Heart right ventricle (tissue), 16 donors: Measurements from ENCODE around the gene KCNQ1. TPM values are rescaled to one million over a fixed set of nuclear protein-coding genes. Genes with fewer than 3 reads are reported as not detected.

Experiments
- ATAC-seq, 8 donors: fragments of 200-7000 bp; cut with Tn5 transposase; one replicate each; pipeline ENCODE4 v1.9.1; 2020; ENCODE audit warnings: mild to moderate bottlenecking in 8 of 8, moderate library complexity in 8 of 8, moderate number of reproducible peaks in 1 of 8
- DNase-seq, 2 donors: peaks; one replicate each; pipeline ENCODE4 v3.0.0-alpha.2; 2020
- H3K27ac ChIP-seq, 10 donors: fragments of 200-600 bp; sonication (generic) in 2 of 10; one replicate each; pipeline versions ENCODE4 v1.5.0 to v1.8.0; 2020 to 2022; ENCODE audit warnings: mild to moderate bottlenecking in 3 of 10
- H3K27me3 ChIP-seq, 7 donors: fragments of 200-600 bp; one replicate each; pipeline ENCODE4 v1.8.0; 2021 to 2022; ENCODE audit warnings: mild to moderate bottlenecking in 2 of 7
- H3K36me3 ChIP-seq, 9 donors: fragments of 200-600 bp; sonication (generic) in 1 of 9; one replicate each; pipeline versions ENCODE4 v1.5.0 to v1.8.0; 2020 to 2022; ENCODE audit warnings: mild to moderate bottlenecking in 2 of 9
- H3K4me1 ChIP-seq, 9 donors: fragments of 200-600 bp; sonication (generic) in 1 of 9; one replicate each; pipeline versions ENCODE4 v1.5.0 to v1.8.0; 2020 to 2022; ENCODE audit warnings: mild to moderate bottlenecking in 4 of 9
- H3K4me3 ChIP-seq, 10 donors: fragments of 200-600 bp; sonication (generic) in 2 of 10; one replicate each; pipeline versions ENCODE4 v1.5.0 to v1.8.0; 2020 to 2022; ENCODE audit warnings: mild to moderate bottlenecking in 7 of 10, moderate library complexity in 2 of 10
- H3K9me3 ChIP-seq, 11 donors: fragments of 200-600 bp in 10 of 11; sonication (generic) in 2 of 11; one replicate each; pipeline versions ENCODE4 v1.5.0 to v1.8.0; 2013 to 2022; ENCODE audit warnings: mild to moderate bottlenecking in 2 of 11, control low read depth in 1 of 11, moderate library complexity in 1 of 11
- CTCF ChIP-seq, 9 donors: fragments of 200-600 bp; sonication (generic) in 2 of 9; IDR thresholded peaks; one replicate each; pipeline versions ENCODE4 v1.5.0 to v1.8.0; 2021 to 2022; ENCODE audit warnings: antibody characterized with exemption in 9 of 9, mild to moderate bottlenecking in 5 of 9, moderate library complexity in 1 of 9
- WGBS, 2 donors: extraction: QIAGEN DNeasy Blood & Tissue Kit; methylation state at CpG; one replicate each; pipeline ENCODE4 v1.1.7; 2013; ENCODE audit warnings: inconsistent platforms in 1 of 2; 5-methylcytosine and 5-hydroxymethylcytosine counted together
- intact Hi-C, 10 donors: fragments of 100-400 bp; cut with DNase I; formaldehyde crosslinking; loops; one replicate each; pipeline versions ENCODE4 v1.11.1 to v1.14.2; 2022
- polyA plus RNA-seq, 2 donors: library from polyadenylated mRNA; stranded (reverse); fragments of 200-250 nt; gene quantifications; one replicate each; pipeline ENCODE4 v1.2.3, GENCODE V29; 2013
- total RNA-seq, 10 donors: library from RNA; stranded (reverse); fragmentation: NEBNext Ultra II Directional in 3 of 10; extraction: Animal tissue kit (Norgen Biotek cat#: 25700) in 3 of 10; gene quantifications; one replicate each; pipeline versions ENCODE4 v1.2.1 to v1.2.4, GENCODE V29; 2021 to 2023
- donor health status: Arrhythmogenic right ventricular cardiomyopathy.
- donor health status: ischemic (EF 13 %, LVEDD 7.1; RV severe dilation, severe dysfunction).
- donor health status: healthy with polysubstance abuse.
- donor health status: DM: no; HTN: yes; CAD: no.
- donor health status: DM: no; HTN: no; CAD: no.
- donor health status: ischemic (EF 25% LVEDD 6.9; RV normal size, moderate dysfunction).
- donor health status: ischemic (EF 25% LVEDD 5.7; RV mildly dilated, moderate dysfunction).
- donor health status: healthy.
- donor health status: DM: yes; HTN: yes; CAD: no.
- donor health status: Ischemic cardiomyopathy.
- donor health status: ischemic (EF 35%, LVEDD 5.7; RV mildly dilated, moderate dysfunction).
- donor health status: nonischemic (EF 11% LVEDD 7.7; RV severe dilation, severe dysfunction).
- donor health status: DM: yes; HTN: yes; CAD: no.
- donor health status: PGD.
- donor health status: ischemic (EF 29% LVEDD 5.4; RV normal size, mild dysfunction).
- donor health status: nonischemic (EF 23%, LVEDD 6.1; RV moderate dilation, normal function).

The KCNQ1 gene
- total and polyA plus RNA-seq, 12 donors = 19.9 to 48.2 (median 33.7) TPM

GRCh38 chr11:2728128-2728662, 283.4 kb downstream of the KCNQ1 start:
- no peaks in the 10 kb centered on the region for H3K9me3 ChIP-seq
- peaks cover 0 to 35% (median 5%) of the 10 kb centered on the region in 9 donors for H3K4me1 ChIP-seq
- no peak for ATAC-seq

GRCh38 chr11:2728663-2729332, 284.0 kb downstream of the KCNQ1 start:
- H3K4me1 ChIP-seq = peaks cover 0 to 35% (median 5%) of the 10 kb centered on the region in 9 donors
- DNase-seq (no peak), ATAC-seq (no peak)
- no peak overlapping the region for H3K4me3 ChIP-seq
- no peaks in the 10 kb centered on the region for H3K9me3 ChIP-seq
- no peak for TF ChIP-seq CTCF (IDR thresholded peaks at IDR 0.05)
- intact Hi-C loops = loop anchor here in 1 of 10 donors (10.0 kb wide), 1 partner anchor 874 kb away; the partner anchor contains the start of gene LSP1
- 93 to 94% methylated on average over 18 of the region's 18 CpGs for WGBS, 2 donors
- H3K27ac ChIP-seq = no peak overlapping the region
- H3K36me3 ChIP-seq = no peaks in the 10 kb centered on the region
- H3K27me3 ChIP-seq = no peaks in the 10 kb centered on the region

More at GRCh38 chr11:2728128-2728662, 283.4 kb downstream of the KCNQ1 start:
- Histone ChIP-seq H3K4me3 (no peak overlapping the region), H3K27me3 (no peaks in the 10 kb centered on the region), H3K36me3 (no peaks in the 10 kb centered on the region), H3K27ac (no peak overlapping the region)
- intact Hi-C loops = loop anchor here in 1 of 10 donors (10.0 kb wide), 1 partner anchor 873 kb away; the partner anchor contains the start of gene LSP1
- WGBS, 2 donors = 91% methylated on average over 17 of the region's 17 CpGs
- TF ChIP-seq CTCF (IDR thresholded peaks at IDR 0.05) = no peak
- DNase-seq = no peak

GRCh38 chr11:2729841-2730240, 285.0 kb downstream of the KCNQ1 start:
- Histone ChIP-seq H3K27me3 (no peaks in the 10 kb centered on the region), H3K36me3 (no peaks in the 10 kb centered on the region), H3K4me1 (peaks cover 0 to 32% (median 4%) of the 10 kb centered on the region in 9 donors), H3K27ac (no peak overlapping the region), H3K4me3 (no peak overlapping the region), H3K9me3 (no peaks in the 10 kb centered on the region)
- ATAC-seq = no peak
- TF ChIP-seq CTCF (IDR thresholded peaks at IDR 0.05) = no peak
- WGBS, 2 donors = 97% methylated on average over 9 of the region's 9 CpGs
- intact Hi-C loops = loop anchor here in 1 of 10 donors (10.0 kb wide), 1 partner anchor 875 kb away; the partner anchor contains the start of gene LSP1
- DNase-seq = no peak

GRCh38 chr11:2730272-2731129, 285.7 kb downstream of the KCNQ1 start:
- intact Hi-C loops = no loop called here
- Histone ChIP-seq H3K4me3 (no peak overlapping the region), H3K4me1 (peaks cover 0 to 25% (median under 1%) of the 10 kb centered on the region in 9 donors), H3K36me3 (no peaks in the 10 kb centered on the region), H3K27ac (no peak overlapping the region), H3K9me3 (no peaks in the 10 kb centered on the region), H3K27me3 (no peaks in the 10 kb centered on the region)
- WGBS, 2 donors = 60 to 75% methylated on average over 16 of the region's 16 CpGs
- no peak for TF ChIP-seq CTCF (IDR thresholded peaks at IDR 0.05)
- no peak for DNase-seq
- peak in 3 of 8 donors; percentile 35 to 53 (median 38) for ATAC-seq
